Measurements from ENCODE around the gene VWF.
"Not testable (repeated sequence)": the region's sequence is repeated elsewhere in the genome, so short reads cannot be mapped to it uniquely, and the experiment has no call there.

GRCh38 chr12:6160049-6160649, 35.7 kb upstream of the VWF start:
- not testable (repeated sequence) for TF ChIP-seq EP300 (IDR thresholded peaks at IDR 0.05; ENCODE audit: borderline replicate concordance in 1 of 2, control insufficient read depth in 1 of 2, low read depth in 2 of 2, low read length in 2 of 2); BHLHE40 (IDR thresholded peaks at IDR 0.05; ENCODE audit: borderline replicate concordance in 1 of 2, low read depth in 2 of 2, low read length in 1 of 2); ZSCAN29 (IDR thresholded peaks at IDR 0.05); RFX5 (IDR thresholded peaks at IDR 0.05; ENCODE audit: low read depth, low read length); EZH2 (IDR thresholded peaks at IDR 0.05; ENCODE audit: borderline replicate concordance, control insufficient read depth, low read depth, low read length); ZBTB40 (IDR thresholded peaks at IDR 0.05; ENCODE audit: borderline replicate concordance); FOS (IDR thresholded peaks at IDR 0.05; ENCODE audit: borderline replicate concordance, extremely low read depth, insufficient read length); POU2F2 (IDR thresholded peaks at IDR 0.05; ENCODE audit: borderline replicate concordance, low read depth, low read length); BRCA1 (IDR thresholded peaks at IDR 0.05; ENCODE audit: low read depth, low read length); LARP7 (IDR thresholded peaks at IDR 0.05); MXI1 (IDR thresholded peaks at IDR 0.05; ENCODE audit: low read depth, low read length); ZZZ3 (IDR thresholded peaks at IDR 0.05; ENCODE audit: control insufficient read depth, insufficient read length, low read depth)
- TF ChIP-seq, protein P1, sequence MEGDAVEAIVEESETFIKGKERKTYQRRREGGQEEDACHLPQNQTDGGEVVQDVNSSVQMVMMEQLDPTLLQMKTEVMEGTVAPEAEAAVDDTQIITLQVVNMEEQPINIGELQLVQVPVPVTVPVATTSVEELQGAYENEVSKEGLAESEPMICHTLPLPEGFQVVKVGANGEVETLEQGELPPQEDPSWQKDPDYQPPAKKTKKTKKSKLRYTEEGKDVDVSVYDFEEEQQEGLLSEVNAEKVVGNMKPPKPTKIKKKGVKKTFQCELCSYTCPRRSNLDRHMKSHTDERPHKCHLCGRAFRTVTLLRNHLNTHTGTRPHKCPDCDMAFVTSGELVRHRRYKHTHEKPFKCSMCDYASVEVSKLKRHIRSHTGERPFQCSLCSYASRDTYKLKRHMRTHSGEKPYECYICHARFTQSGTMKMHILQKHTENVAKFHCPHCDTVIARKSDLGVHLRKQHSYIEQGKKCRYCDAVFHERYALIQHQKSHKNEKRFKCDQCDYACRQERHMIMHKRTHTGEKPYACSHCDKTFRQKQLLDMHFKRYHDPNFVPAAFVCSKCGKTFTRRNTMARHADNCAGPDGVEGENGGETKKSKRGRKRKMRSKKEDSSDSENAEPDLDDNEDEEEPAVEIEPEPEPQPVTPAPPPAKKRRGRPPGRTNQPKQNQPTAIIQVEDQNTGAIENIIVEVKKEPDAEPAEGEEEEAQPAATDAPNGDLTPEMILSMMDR (IDR thresholded peaks at IDR 0.05 in 2 of 3, conservative IDR thresholded peaks at IDR 0.05 in 1 of 3; ENCODE audit: control insufficient read depth in 2 of 3, extremely low read depth in 1 of 3, insufficient read depth in 1 of 3, low read depth in 3 of 3, low read length in 3 of 3), result not testable (repeated sequence)
